Measurements from ENCODE around the gene ZNF526.
A peak's percentile ranks its signal among the peaks of the same experiment; 100 is the strongest.

The ZNF526 gene

GRCh38 chr19:42250666-42251531 is 30.8 kb downstream of the ZNF526 start:
- H3K27ac ChIP-seq, result peak overlapping the region; percentile 98
- CTCF ChIA-PET, result interaction anchor here (0.6 to 1.7 kb wide), 3 partner anchors 21 to 118 kb away, joined by 3 to 9 read pairs (median 7); partner anchors contain the start of gene POU2F2
- TF ChIP-seq CTCF (conservative IDR thresholded peaks at IDR 0.05; ENCODE audit: low read depth), result no peak
- POLR2A ChIA-PET (ENCODE audit: low non-redundant PET), result interaction anchor here (0.9 kb wide), 1 partner anchor 28 kb away, joined by 4 read pairs; no protein-coding TSS in a partner anchor
- no peak for DNase-seq (ENCODE audit: low spot score)

GRCh38 chr19:42251572-42252358 is 31.7 kb downstream of the ZNF526 start:
- CTCF ChIA-PET, result interaction anchor here (1.7 kb wide), 1 partner anchor 27 kb away, joined by 9 read pairs; no protein-coding TSS in a partner anchor
- POLR2A ChIA-PET (ENCODE audit: low non-redundant PET), result interaction anchor here (0.6 to 0.9 kb wide), 2 partner anchors 27 to 32 kb away, joined by 3 to 4 read pairs; no protein-coding TSS in a partner anchor
- no peak for DNase-seq (ENCODE audit: low spot score)
- no peak for TF ChIP-seq CTCF (conservative IDR thresholded peaks at IDR 0.05; ENCODE audit: low read depth)
- H3K27ac ChIP-seq, result peak overlapping the region; percentile 98

GRCh38 chr19:42252365-42253244 is 32.5 kb downstream of the ZNF526 start:
- ChIA-PET POLR2A (ENCODE audit: low non-redundant PET) (no interaction called here), CTCF (interaction anchor here (1.7 to 1.8 kb wide), 2 partner anchors 26 to 28 kb away, joined by 5 to 9 read pairs; no protein-coding TSS in a partner anchor)
- TF ChIP-seq CTCF (conservative IDR thresholded peaks at IDR 0.05; ENCODE audit: low read depth), result no peak
- DNase-seq (ENCODE audit: low spot score), result no peak
- peak overlapping the region; percentile 98 for H3K27ac ChIP-seq

- TF ChIP-seq CTCF (conservative IDR thresholded peaks at IDR 0.05; ENCODE audit: low read depth), result no peak
- H3K27ac ChIP-seq, result peak overlapping the region; percentile 98
- ChIA-PET POLR2A (ENCODE audit: low non-redundant PET) (no interaction called here), CTCF (interaction anchor here (1.8 kb wide), 1 partner anchor 27 kb away, joined by 5 read pairs; no protein-coding TSS in a partner anchor)
- peak; percentile 70 for DNase-seq (ENCODE audit: low spot score)
Measured at GRCh38 chr19:42253245-42254088, 33.4 kb downstream of the ZNF526 start.

- peak overlapping the region; percentile 98 for H3K27ac ChIP-seq
- ChIA-PET CTCF (interaction anchor here (1.8 kb wide), 1 partner anchor 26 kb away, joined by 5 read pairs; no protein-coding TSS in a partner anchor), POLR2A (ENCODE audit: low non-redundant PET) (no interaction called here)
- TF ChIP-seq CTCF (conservative IDR thresholded peaks at IDR 0.05; ENCODE audit: low read depth), result no peak
- peak; percentile 60 for DNase-seq (ENCODE audit: low spot score)
Measured at GRCh38 chr19:42254089-42254849, 34.2 kb downstream of the ZNF526 start.
